DOHH2 (cell line): ENCODE measurements around the gene FGF11.

ENCODE experiments used
- EZH2phosphoT487 ChIP-seq: fragments of 200-600 bp; sonication (generic); IDR thresholded peaks from 2 replicates; pipeline ENCODE4 v1.6.1; 2017; ENCODE audit warnings: borderline replicate concordance, mild to moderate bottlenecking, antibody characterized with exemption, low read length, moderate library complexity, mixed read lengths
- TF ChIP-seq, protein P1 (sequence below): fragments of 200-600 bp; sonication (generic); IDR thresholded peaks from one replicate; pipeline ENCODE4 v1.5.1; 2014; ENCODE audit warnings: antibody characterized with exemption, mild to moderate bottlenecking, low read depth, low read length; ENCODE audit not compliant: poor library complexity, severe bottlenecking

- TF ChIP-seq, protein P1, sequence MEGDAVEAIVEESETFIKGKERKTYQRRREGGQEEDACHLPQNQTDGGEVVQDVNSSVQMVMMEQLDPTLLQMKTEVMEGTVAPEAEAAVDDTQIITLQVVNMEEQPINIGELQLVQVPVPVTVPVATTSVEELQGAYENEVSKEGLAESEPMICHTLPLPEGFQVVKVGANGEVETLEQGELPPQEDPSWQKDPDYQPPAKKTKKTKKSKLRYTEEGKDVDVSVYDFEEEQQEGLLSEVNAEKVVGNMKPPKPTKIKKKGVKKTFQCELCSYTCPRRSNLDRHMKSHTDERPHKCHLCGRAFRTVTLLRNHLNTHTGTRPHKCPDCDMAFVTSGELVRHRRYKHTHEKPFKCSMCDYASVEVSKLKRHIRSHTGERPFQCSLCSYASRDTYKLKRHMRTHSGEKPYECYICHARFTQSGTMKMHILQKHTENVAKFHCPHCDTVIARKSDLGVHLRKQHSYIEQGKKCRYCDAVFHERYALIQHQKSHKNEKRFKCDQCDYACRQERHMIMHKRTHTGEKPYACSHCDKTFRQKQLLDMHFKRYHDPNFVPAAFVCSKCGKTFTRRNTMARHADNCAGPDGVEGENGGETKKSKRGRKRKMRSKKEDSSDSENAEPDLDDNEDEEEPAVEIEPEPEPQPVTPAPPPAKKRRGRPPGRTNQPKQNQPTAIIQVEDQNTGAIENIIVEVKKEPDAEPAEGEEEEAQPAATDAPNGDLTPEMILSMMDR, result no peak
- TF ChIP-seq EZH2phosphoT487, result no peak
Observed at GRCh38 chr17:7465597-7466275, 26.4 kb downstream of the FGF11 start.
